ENCODE data around the gene C2orf72. TPM values are rescaled to one million over a fixed set of nuclear protein-coding genes. Genes with fewer than 3 reads are reported as not detected.

C2orf72 gene
- total RNA-seq, 1 donor from 2014 or later: 0.39 TPM

- DNase-seq: no peak
Measured at GRCh38 chr2:231084565-231084964, 47.2 kb downstream of the C2orf72 start.

- no peak for DNase-seq
Measured at GRCh38 chr2:231088754-231089153, 51.4 kb downstream of the C2orf72 start.

DNA sequence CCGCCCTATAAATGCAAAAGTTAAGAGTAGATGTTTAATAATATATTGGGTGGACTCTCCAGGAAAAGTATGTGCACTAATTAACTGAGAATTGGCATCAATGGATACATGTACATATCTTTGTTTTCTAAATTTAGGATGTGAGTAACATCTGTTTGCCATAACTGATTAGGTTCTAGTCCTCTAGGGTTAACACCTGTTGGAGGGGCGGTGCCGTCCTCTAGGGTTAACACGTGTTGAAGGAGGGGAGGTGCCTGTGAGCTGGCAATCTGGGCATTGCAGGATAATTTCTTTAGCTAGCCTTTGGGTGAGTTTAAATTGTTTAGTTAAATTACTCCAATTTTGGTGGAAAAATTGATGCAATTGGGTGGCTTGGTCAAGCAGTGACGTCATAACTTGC is 56.6 kb downstream of the C2orf72 start:
- DNase-seq: no peak

GRCh38 chr2:231094736-231095346 is 57.5 kb downstream of the C2orf72 start:
- DNase-seq: no peak

Other genes with a start within 250 kb of the C2orf72 start
- gene ITM2C, start 172.6 kb upstream of the C2orf72 start, total RNA-seq: 49.4 TPM
- gene GPR55, start 112.3 kb upstream of the C2orf72 start, total RNA-seq: not detected
- not detected for gene SPATA3, start 41.4 kb upstream of the C2orf72 start, total RNA-seq
- 72.3 TPM for gene PSMD1, start 19.3 kb downstream of the C2orf72 start, total RNA-seq
- gene HTR2B, start 87.5 kb downstream of the C2orf72 start, total RNA-seq: 0.30 TPM
- gene ARMC9, start 161.1 kb downstream of the C2orf72 start, total RNA-seq: 8.8 TPM